HG03460 (cell line): ENCODE measurements around the gene YBX3.
"Not testable (repeated sequence)": the region's sequence is repeated elsewhere in the genome, so short reads cannot be mapped to it uniquely, and the experiment has no call there.

Experiments
- ATAC-seq: cut with Tn5 transposase; IDR thresholded peaks from one replicate; pipeline ENCODE4 v1.9.1; 2021; ENCODE audit not compliant: unreplicated experiment

YBX3 gene

GRCh38 chr12:10722905-10723746 is at the start of gene YBX3:
YBX3 (minus strand) TSS chr12:10723323; CDS start chr12:10723111, 212 bp downstream.
- ATAC-seq = peak; percentile 41

- no peak for ATAC-seq
Observed at GRCh38 chr12:10771132-10771733, 48.1 kb upstream of the YBX3 start.

- no peak for ATAC-seq
Observed at GRCh38 chr12:10759657-10760056, 36.5 kb upstream of the YBX3 start.

GRCh38 chr12:10756194-10756593 is 33.1 kb upstream of the YBX3 start:
- no peak for ATAC-seq

- ATAC-seq = no peak
Observed at GRCh38 chr12:10753059-10753458, 29.9 kb upstream of the YBX3 start.

GRCh38 chr12:10750385-10750727 is 27.2 kb upstream of the YBX3 start:
- no peak for ATAC-seq

GRCh38 chr12:10749700-10750384 is 26.7 kb upstream of the YBX3 start:
- ATAC-seq = peak; percentile 97

- ATAC-seq = no peak
Observed at GRCh38 chr12:10747730-10748129, 24.6 kb upstream of the YBX3 start.

- not testable (repeated sequence) for ATAC-seq
Observed at GRCh38 chr12:10743420-10743819, 20.3 kb upstream of the YBX3 start.

- ATAC-seq = no peak
Observed at GRCh38 chr12:10741845-10742244, 18.7 kb upstream of the YBX3 start.

GRCh38 chr12:10740182-10740581 is 17.1 kb upstream of the YBX3 start:
- no peak for ATAC-seq

GRCh38 chr12:10739157-10740118 is 16.3 kb upstream of the YBX3 start:
- no peak for ATAC-seq

GRCh38 chr12:10737249-10737648 is 14.1 kb upstream of the YBX3 start:
- no peak for ATAC-seq

GRCh38 chr12:10736463-10736862 is 13.3 kb upstream of the YBX3 start:
- ATAC-seq = no peak

- no peak for ATAC-seq
Observed at GRCh38 chr12:10735428-10735827, 12.3 kb upstream of the YBX3 start.

GRCh38 chr12:10732549-10732948 is 9.4 kb upstream of the YBX3 start:
- ATAC-seq = no peak

GRCh38 chr12:10732066-10732465 is 8.9 kb upstream of the YBX3 start:
- no peak for ATAC-seq

GRCh38 chr12:10730559-10730958 is 7.4 kb upstream of the YBX3 start:
- no peak for ATAC-seq

GRCh38 chr12:10728091-10728490 is 5.0 kb upstream of the YBX3 start:
- ATAC-seq = no peak

GRCh38 chr12:10726945-10727344 is 3.8 kb upstream of the YBX3 start:
- no peak for ATAC-seq

GRCh38 chr12:10725003-10725402 is 1.9 kb upstream of the YBX3 start:
- ATAC-seq = no peak
